GM19468 (cell line): ENCODE results near the gene PPARGC1A.

Source experiments
- ATAC-seq: cut with Tn5 transposase; IDR thresholded peaks from one replicate; pipeline ENCODE4 v1.9.1; 2021; ENCODE audit warnings: mild to moderate bottlenecking, moderate library complexity, moderate number of reproducible peaks; ENCODE audit not compliant: unreplicated experiment; ENCODE audit errors: extremely low read depth

PPARGC1A gene

GRCh38 chr4:23788027-23788426 lies 101.8 kb downstream of the PPARGC1A start:
- ATAC-seq = no peak

- ATAC-seq = no peak
These were observed 106.9 kb downstream of the PPARGC1A start for GRCh38 chr4:23782778-23783437.

- ATAC-seq = no peak
These were observed 110.0 kb downstream of the PPARGC1A start for GRCh38 chr4:23779839-23780238.

- no peak for ATAC-seq
These were observed 110.4 kb downstream of the PPARGC1A start for GRCh38 chr4:23779422-23779821.

GRCh38 chr4:23775694-23776093 lies 114.2 kb downstream of the PPARGC1A start:
- ATAC-seq = no peak

- ATAC-seq = no peak
These were observed 114.9 kb downstream of the PPARGC1A start for GRCh38 chr4:23774909-23775308.

- no peak for ATAC-seq
These were observed 115.8 kb downstream of the PPARGC1A start for GRCh38 chr4:23773884-23774636.

GRCh38 chr4:23770011-23770410 lies 119.8 kb downstream of the PPARGC1A start:
- no peak for ATAC-seq

- no peak for ATAC-seq
These were observed 120.4 kb downstream of the PPARGC1A start for GRCh38 chr4:23769406-23769805.

- ATAC-seq = no peak
These were observed 121.3 kb downstream of the PPARGC1A start for GRCh38 chr4:23768541-23768940.

- no peak for ATAC-seq
These were observed 123.5 kb downstream of the PPARGC1A start for GRCh38 chr4:23766344-23766743.

GRCh38 chr4:23763559-23763958 lies 126.3 kb downstream of the PPARGC1A start:
- ATAC-seq = no peak

GRCh38 chr4:23762551-23762950 lies 127.3 kb downstream of the PPARGC1A start:
- ATAC-seq = no peak

- ATAC-seq = no peak
These were observed 130.8 kb downstream of the PPARGC1A start for GRCh38 chr4:23759066-23759465.

GRCh38 chr4:23754688-23755087 lies 135.2 kb downstream of the PPARGC1A start:
- ATAC-seq = no peak

GRCh38 chr4:23750125-23750524 lies 139.7 kb downstream of the PPARGC1A start:
- no peak for ATAC-seq

GRCh38 chr4:23747281-23747735 lies 142.5 kb downstream of the PPARGC1A start:
- ATAC-seq = no peak

GRCh38 chr4:23746672-23747071 lies 143.2 kb downstream of the PPARGC1A start:
- ATAC-seq = no peak

GRCh38 chr4:23746027-23746426 lies 143.8 kb downstream of the PPARGC1A start:
- ATAC-seq = no peak

GRCh38 chr4:23745377-23745776 lies 144.5 kb downstream of the PPARGC1A start:
- no peak for ATAC-seq
